ENCODE measurements around the gene PGP.

GRCh38 chr16:2179107-2179501 is 35.5 kb downstream of the PGP start:
- TF ChIP-seq ARNT (IDR thresholded peaks at IDR 0.05) (no peak), FOXA1 (IDR thresholded peaks at IDR 0.05) (no peak), NFRKB (IDR thresholded peaks at IDR 0.05) (no peak), HDGF (IDR thresholded peaks at IDR 0.05; ENCODE audit: borderline replicate concordance) (no peak), ELF4 (IDR thresholded peaks at IDR 0.05) (no peak), FOXM1 (IDR thresholded peaks at IDR 0.05; ENCODE audit: borderline replicate concordance) (no peak), SP1 (IDR thresholded peaks at IDR 0.05) (no peak)

All from HEK293T (cell line).